Measurements from ENCODE around the gene ZNF502. TPM values are rescaled to one million over a fixed set of nuclear protein-coding genes. Genes with fewer than 3 reads are reported as not detected.
"Not testable (repeated sequence)": the region's sequence is repeated elsewhere in the genome, so short reads cannot be mapped to it uniquely, and the experiment has no call there.

The ZNF502 gene
- 6.1 and 7.2 TPM in 2 replicates for total RNA-seq

- peak; percentile 71 for DNase-seq (ENCODE audit: low read depth)
Observed at GRCh38 chr3:44712455-44713075, at the start of gene ZNF502. Gene ZNF502, plus strand, starts transcription at chr3:44712660. Its CDS starts 7,602 bp downstream, at chr3:44720262.

GRCh38 chr3:44665173-44665572 is 47.3 kb upstream of the ZNF502 start:
- no peak for DNase-seq (ENCODE audit: low read depth)

- no peak for DNase-seq (ENCODE audit: low read depth)
Observed at GRCh38 chr3:44666346-44666745, 46.1 kb upstream of the ZNF502 start.

- no peak for DNase-seq (ENCODE audit: low read depth)
Observed at GRCh38 chr3:44669760-44670159, 42.7 kb upstream of the ZNF502 start.

- not testable (repeated sequence) for DNase-seq (ENCODE audit: low read depth)
Observed at GRCh38 chr3:44673466-44673865, 39.0 kb upstream of the ZNF502 start.

- no peak for DNase-seq (ENCODE audit: low read depth)
Observed at GRCh38 chr3:44674211-44674610, 38.2 kb upstream of the ZNF502 start.

- DNase-seq (ENCODE audit: low read depth), result no peak
Observed at GRCh38 chr3:44678480-44679116, 33.9 kb upstream of the ZNF502 start.

GRCh38 chr3:44680921-44681455 is 31.5 kb upstream of the ZNF502 start:
- DNase-seq (ENCODE audit: low read depth), result no peak

- peak; percentile 11 for DNase-seq (ENCODE audit: low read depth)
Observed at GRCh38 chr3:44682182-44682896, 30.1 kb upstream of the ZNF502 start.

- DNase-seq (ENCODE audit: low read depth), result peak; percentile 65
Observed at GRCh38 chr3:44685128-44685800, 27.2 kb upstream of the ZNF502 start.

GRCh38 chr3:44687898-44688297 is 24.6 kb upstream of the ZNF502 start:
- DNase-seq (ENCODE audit: low read depth), result no peak

GRCh38 chr3:44721231-44722102 is 9.0 kb downstream of the ZNF502 start:
- peak; percentile 8 for DNase-seq (ENCODE audit: low read depth)

- DNase-seq (ENCODE audit: low read depth), result no peak
Observed at GRCh38 chr3:44722103-44722401, 9.6 kb downstream of the ZNF502 start.

- DNase-seq (ENCODE audit: low read depth), result peak; percentile 73
Observed at GRCh38 chr3:44729384-44729910, 17.0 kb downstream of the ZNF502 start, which contains the start of gene ZNF501. Gene ZNF501, plus strand, starts transcription at chr3:44729635. Its CDS starts 4,787 bp downstream, at chr3:44734422.

- no peak for DNase-seq (ENCODE audit: low read depth)
Observed at GRCh38 chr3:44734646-44735168, 22.2 kb downstream of the ZNF502 start.

- no peak for DNase-seq (ENCODE audit: low read depth)
Observed at GRCh38 chr3:44761101-44761423, 48.6 kb downstream of the ZNF502 start.

- peak; percentile 87 for DNase-seq (ENCODE audit: low read depth)
Observed at GRCh38 chr3:44761424-44762169, 49.1 kb downstream of the ZNF502 start, which contains the start of the genes KIAA1143 and KIF15. Gene KIAA1143, minus strand, starts transcription at chr3:44761619. Its CDS starts 17 bp downstream, at chr3:44761602. Gene KIF15, plus strand, starts transcription at chr3:44761794. Its CDS starts 72 bp downstream, at chr3:44761866.

GRCh38 chr3:44762170-44762677 is 49.8 kb downstream of the ZNF502 start:
- peak; percentile 9 for DNase-seq (ENCODE audit: low read depth)

- no peak for DNase-seq (ENCODE audit: low read depth)
Observed at GRCh38 chr3:44762690-44763089, 50.2 kb downstream of the ZNF502 start.

- DNase-seq (ENCODE audit: low read depth), result no peak
Observed at GRCh38 chr3:44764248-44764647, 51.8 kb downstream of the ZNF502 start.

Measured in renal cortical epithelial cell (primary cell).